Limb (tissue), 2 donors: ENCODE data around the gene FAM107B.

Experiments used
- DNase-seq, 2 donors: peaks; one replicate each; pipeline ENCODE4 v3.0.0-alpha.2; 2016; ENCODE audit errors: extremely low spot score in 2 of 2

FAM107B gene

DNA sequence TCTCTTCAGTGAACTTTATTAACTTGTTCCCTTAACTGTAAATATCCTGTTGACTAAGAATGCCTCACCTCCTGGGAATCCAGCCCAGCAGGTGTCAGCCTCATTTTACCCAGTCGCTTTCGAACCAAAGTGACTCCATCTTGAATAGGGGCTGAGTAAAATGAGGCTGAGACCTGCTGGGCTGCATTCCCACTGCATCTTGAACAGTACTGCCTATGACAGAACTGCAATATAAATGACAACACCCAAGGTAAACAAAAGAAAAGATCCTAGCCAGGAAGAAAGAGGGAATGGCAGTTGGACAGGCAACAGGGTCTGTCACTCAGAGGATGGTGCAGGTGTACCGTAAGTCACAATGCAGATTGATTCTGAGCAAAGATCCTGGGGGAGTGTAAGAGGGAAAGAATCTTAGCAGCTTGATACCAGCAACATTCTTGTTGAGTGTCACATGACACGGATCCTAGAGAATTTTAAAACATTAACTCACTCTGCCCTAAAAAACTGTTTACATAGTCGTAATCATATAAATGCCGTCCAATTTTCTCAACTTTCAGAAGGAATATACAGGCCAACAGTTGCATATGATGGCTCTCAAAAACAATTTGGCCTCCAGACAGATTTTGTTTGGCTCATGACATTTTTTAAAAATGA is 4.4 kb upstream of the FAM107B start:
- DNase-seq = no peak

- no peak for DNase-seq
Measured at GRCh38 chr10:14776546-14776945, 1.8 kb upstream of the FAM107B start.

DNA sequence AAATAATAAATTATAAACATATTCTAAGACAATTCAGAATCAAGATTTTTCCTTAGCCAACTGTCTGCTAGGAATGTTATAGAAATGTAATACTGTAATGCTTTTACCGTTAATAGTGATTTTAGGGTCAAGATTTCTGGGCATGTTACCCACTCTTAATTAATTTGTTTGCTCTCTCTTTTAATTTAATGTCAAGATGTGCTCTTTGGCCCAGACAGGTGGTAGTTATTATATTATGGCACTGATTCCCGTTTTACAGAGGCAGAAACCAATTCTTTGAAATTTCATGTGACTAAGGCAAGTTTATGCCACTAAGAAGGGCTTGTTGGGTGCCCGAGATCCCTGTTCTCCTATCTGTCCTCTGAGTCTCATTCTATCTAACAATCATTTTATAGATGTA is 959 bp upstream of the FAM107B start:
- DNase-seq = no peak

GRCh38 chr10:14774214-14774580 is 500 bp downstream of the FAM107B start:
- DNase-seq = no peak

DNA sequence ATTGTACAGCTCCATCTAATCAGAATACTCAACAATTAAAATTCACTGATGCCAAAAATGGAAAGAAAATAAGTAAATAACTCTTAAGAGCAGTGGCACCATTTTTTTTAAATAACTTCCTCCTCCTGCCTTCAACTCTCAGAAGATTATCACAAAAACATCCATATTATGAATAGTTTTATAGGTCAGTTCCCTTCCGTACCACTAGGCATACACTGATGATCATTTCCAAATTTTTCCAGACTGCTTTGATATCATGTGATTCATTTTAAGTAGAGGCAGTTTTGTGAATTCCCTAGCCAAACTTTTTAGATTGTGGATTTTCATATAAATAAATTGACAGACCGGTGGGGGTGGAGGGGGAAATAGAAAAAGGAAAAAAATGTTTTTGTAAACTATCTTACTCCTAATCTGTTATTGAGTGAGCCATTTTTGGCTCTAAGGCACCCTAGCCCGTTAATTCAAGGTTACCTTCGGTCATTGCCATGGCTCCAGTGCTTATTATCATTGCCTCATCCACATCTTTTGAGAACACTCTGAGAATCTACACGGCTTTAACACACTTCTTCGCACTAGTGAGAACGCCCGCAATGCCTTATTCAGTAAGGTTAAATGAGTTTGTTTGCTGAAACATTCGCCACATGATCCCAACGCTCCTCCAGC is 1.0 kb downstream of the FAM107B start:
- no peak for DNase-seq

GRCh38 chr10:14772399-14772798 is 2.3 kb downstream of the FAM107B start:
- no peak for DNase-seq

GRCh38 chr10:14770927-14771326 is 3.8 kb downstream of the FAM107B start:
- no peak for DNase-seq

DNA sequence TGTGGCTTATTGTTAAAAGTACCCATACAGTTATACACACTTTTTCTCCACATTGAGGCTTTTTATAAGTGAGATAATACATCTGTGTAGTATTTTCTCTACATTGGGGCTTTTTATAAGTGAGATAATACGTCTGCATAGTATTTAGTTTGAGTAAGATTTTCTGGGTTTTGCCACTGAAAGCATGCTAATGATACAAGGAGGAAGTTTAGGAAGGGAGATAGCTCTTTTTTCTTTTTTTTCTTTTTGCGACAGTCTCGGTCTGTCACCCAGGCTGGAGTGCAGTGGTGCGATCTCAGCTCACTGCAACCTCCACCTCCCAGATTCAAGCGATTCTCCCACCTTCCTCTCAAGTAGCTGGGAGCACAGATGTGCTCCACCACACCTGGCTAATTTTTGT is 13.3 kb downstream of the FAM107B start:
- DNase-seq = no peak

GRCh38 chr10:14758994-14759664 is 15.6 kb downstream of the FAM107B start:
- no peak for DNase-seq

DNA sequence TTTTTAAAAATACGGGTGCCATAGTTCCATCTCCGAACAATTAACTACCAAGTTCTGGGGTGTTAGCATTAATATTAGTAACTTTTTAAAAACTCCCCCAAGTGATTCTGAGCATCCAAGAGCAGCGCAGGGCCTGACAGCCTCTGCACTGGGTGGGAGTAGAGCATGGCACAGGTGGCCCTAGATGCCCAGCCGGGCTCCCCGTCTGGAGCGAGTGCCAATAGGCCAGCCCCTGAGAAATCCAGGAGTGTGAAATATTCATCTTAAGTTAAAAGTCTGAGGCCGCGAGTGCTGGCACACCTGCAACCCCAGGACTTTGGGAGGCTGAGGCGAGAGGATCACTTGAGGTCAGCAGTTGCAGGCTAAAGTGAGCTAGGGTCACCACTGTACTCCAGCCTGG is 16.2 kb downstream of the FAM107B start:
- no peak for DNase-seq

DNA sequence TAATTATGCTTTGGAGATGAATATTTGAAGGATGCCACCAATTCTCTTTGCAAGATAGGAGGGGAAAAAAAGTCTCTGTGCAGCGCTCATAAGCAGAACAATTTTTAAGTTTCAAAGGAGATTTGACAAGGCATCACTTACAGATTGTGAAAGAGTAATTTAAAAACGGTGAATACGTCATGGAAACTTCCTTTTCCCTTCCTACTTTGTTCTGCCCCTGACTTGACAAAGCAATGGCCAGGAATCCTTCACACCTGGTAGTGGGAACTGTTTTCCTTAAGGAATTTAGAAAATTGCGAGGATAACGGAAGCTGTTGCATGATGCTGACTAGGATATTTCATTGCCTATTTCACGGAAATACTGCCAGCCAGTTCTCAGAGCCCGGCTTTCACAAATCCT is 16.7 kb downstream of the FAM107B start:
- DNase-seq = no peak

- DNase-seq = no peak
Measured at GRCh38 chr10:14757394-14757793, 17.3 kb downstream of the FAM107B start.

GRCh38 chr10:14753441-14753840 is 21.3 kb downstream of the FAM107B start:
- DNase-seq = no peak

- peak in 1 of 2 donors; percentile 41 for DNase-seq
Measured at GRCh38 chr10:14751921-14752320, 22.8 kb downstream of the FAM107B start.

DNA sequence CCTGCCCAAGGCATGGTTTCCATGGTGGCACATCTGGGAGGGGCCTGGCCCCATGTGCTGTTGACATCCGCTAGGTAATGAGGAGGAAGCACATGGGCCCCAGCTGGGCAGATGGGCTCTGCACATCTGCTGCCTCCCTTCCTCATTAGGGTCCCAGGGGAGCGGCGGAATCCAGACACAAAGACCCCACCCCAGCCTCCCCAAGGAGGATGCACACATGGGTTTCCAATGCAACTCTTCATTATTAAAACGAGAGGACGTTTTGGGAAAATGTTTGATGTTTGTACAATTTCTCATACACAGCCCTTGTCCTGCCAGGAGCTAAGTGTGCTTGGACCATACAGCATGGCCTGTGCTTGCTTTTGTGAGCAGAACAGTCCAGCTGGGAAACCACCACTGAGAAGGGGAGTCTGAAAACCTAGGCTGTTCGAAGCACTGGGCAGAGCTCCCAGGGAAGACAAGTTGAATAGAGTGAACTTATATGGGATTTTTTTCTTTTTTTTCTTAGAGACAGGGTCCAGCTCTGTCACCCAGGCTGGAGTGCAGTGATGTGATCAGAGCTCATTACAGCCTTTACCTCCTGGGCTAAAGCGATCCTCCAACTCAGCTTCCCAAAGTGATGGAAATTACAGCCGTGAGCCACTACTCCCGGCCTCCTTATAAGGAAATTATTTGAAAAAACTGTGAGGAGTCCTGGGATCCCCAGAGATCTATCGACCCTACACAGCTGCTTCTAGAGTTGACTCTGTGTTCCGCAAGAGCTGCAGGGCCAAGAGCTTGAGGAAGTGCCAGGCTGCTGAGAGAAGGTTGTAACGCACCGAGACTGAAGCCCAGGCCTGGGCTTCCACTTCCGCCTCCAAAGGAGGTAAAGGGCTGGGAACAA is 23.4 kb downstream of the FAM107B start:
- peak; percentile 56 to 68 for DNase-seq

DNA sequence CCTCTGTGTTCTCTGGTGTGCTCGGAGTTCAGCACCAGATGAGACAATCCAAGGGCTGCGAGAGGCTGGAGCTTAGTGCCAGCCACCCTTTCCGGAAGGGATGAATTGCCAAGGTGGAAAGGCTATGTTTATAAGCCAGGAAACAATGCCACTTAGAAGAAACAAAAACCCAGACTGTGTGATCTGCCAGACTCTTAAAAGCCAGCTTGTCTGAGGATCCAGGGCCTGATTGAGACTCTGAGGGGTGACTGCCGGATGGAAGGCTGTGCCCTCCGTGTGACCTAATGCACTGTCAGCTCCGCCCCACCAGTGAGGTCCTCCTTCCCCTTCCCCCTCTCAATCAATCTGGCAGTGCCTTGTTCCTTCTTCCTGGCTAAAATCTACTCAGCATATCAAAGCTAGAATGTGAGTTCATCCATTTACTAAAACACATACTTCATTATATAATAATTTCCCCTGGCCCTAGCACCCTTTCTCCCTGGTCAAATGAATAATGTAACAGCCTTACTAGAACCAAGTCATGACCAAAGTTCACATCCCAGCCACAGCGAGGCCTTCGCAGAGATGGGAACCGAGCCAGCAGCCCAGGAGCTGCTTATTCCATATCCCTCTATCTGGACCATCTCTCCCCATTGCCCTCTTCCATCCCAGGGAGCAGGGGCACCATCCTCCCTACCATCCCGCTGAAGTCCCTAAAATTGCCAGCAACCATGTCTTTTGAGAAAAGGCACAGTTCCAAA is 25.5 kb downstream of the FAM107B start:
- no peak for DNase-seq

DNA sequence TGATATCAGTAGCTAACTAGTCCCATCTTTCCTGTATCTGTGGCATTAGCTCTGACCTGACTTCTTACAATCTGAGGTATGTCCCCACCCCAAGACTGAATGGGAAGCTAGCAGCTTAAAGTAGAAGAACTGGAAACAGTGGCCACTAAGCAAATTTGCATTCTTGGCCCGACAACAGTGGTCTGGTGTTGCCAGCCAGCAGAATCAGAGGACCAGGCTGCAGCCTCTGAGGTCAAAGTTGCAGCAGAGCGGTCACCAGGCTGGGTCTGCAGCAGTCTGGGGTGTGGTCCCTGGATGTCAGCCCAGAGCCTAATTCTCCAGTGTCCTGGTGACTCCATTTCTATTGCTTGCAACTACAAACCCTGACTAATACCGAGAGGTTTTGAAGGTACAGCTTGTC is 26.3 kb downstream of the FAM107B start:
- DNase-seq = no peak

DNA sequence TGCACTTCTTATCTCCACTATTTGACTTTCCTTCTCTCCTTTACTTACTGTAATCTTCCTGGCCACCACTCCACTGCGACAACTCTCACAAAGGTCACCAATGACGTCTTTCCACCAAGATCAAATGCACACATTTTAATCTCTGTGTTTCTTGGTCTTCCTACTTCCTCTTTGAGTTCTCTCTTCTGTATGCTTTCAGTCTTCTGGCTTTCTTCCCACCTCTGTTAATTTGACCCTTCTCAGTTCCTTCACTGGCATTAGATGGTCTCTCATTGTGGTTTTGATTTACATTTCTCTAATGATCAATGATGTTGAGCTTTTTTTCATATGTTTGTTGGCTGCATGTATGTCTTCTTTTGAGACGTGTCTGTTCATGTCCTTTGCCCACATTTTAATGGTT is 31.9 kb downstream of the FAM107B start:
- no peak for DNase-seq

GRCh38 chr10:14742382-14742781 is 32.3 kb downstream of the FAM107B start:
- no peak for DNase-seq

GRCh38 chr10:14740684-14741247 is 33.9 kb downstream of the FAM107B start:
- DNase-seq = no peak
